BLaER1 treated with 17β-estradiol and CSF1 and Interleukin-3, amounts not matched to agents 10 nM and 100 nM (cell line): ENCODE measurements around the gene KIT.

Source experiments
- H3K27ac ChIP-seq, 11 experiments: shearing (Covaris generic); formaldehyde crosslinking; 2 replicates each; pipeline ENCODE4 v1.8.1; 2022
- H3K27me3 ChIP-seq, 11 experiments: shearing (Covaris generic); formaldehyde crosslinking; 2 replicates each; pipeline ENCODE4 v1.8.1; 2022
- H3K36me3 ChIP-seq, 11 experiments: shearing (Covaris generic); formaldehyde crosslinking; 2 replicates each; pipeline ENCODE4 v1.8.1; 2022
- H3K4me1 ChIP-seq, 10 experiments: shearing (Covaris generic); formaldehyde crosslinking; 2 replicates each; pipeline ENCODE4 v1.8.1; 2022
- H3K4me2 ChIP-seq, 11 experiments: shearing (Covaris generic); formaldehyde crosslinking; 2 replicates each; pipeline ENCODE4 v1.8.1; 2022
- H3K4me3 ChIP-seq, 10 experiments: shearing (Covaris generic); formaldehyde crosslinking; 2 replicates each; pipeline ENCODE4 v1.8.1; 2022
- H3K9ac ChIP-seq, 11 experiments: shearing (Covaris generic); formaldehyde crosslinking; 2 replicates each; pipeline ENCODE4 v1.8.1; 2022
- H3K9me3 ChIP-seq, 11 experiments: shearing (Covaris generic); formaldehyde crosslinking; replicated peaks in 1 of 11; 2 replicates each; pipeline ENCODE4 v1.8.1; 2022
- H4K20me1 ChIP-seq, 11 experiments: shearing (Covaris generic); formaldehyde crosslinking; 2 replicates each; pipeline ENCODE4 v1.8.1; 2022
- Cebpa-rat ChIP-seq, 11 experiments: shearing (Covaris generic); IDR thresholded peaks; 2 replicates each; pipeline ENCODE4 v1.8.1; 2022

Gene KIT

GRCh38 chr4:54708339-54709279, 50.9 kb downstream of the KIT start:
- Histone ChIP-seq H3K27me3 (no peaks in the 10 kb centered on the region), H3K4me3 (no peak overlapping the region), H3K4me2 (peak overlapping the region in 2 of 11 experiments; percentile 20 to 34; a peak in 3 of 22 replicates), H3K4me1 (peaks cover 0 to 11% (median 3%) of the 10 kb centered on the region in 10 experiments; a peak in 5 of 20 replicates), H3K27ac (no peak overlapping the region), H3K36me3 (peaks cover 0 to 5% (median 0%) of the 10 kb centered on the region in 11 experiments; a peak in 1 of 22 replicates), H3K9ac (no peak overlapping the region), H4K20me1 (no peaks in the 10 kb centered on the region), H3K9me3 (peaks cover 0 to 7% (median 0%) of the 10 kb centered on the region in 11 experiments; a peak in 4 of 22 replicates)
- TF ChIP-seq Cebpa-rat (IDR thresholded peaks at IDR 0.05): peak in 4 of 11 experiments; percentile 17 to 84 (median 50); a peak in 8 of 22 replicates

DNA sequence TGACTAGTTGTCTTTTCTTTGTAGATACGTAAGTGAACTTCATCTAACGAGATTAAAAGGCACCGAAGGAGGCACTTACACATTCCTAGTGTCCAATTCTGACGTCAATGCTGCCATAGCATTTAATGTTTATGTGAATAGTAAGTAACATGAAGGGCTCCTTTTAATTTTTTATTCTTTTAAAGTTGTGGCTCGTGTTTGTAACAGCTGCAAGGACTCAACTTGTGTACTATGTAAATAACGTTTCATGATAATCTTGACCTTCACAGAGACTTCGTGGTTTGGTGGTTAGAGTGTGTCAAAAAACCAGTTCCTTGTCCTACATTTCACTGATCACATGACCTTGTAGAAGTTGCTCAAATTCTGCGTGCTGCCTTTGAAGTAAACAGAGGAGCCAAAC, 51.6 kb downstream of the KIT start:
- TF ChIP-seq Cebpa-rat (IDR thresholded peaks at IDR 0.05): no peak
- H3K4me3 ChIP-seq: no peak overlapping the region
- H3K4me1 ChIP-seq: peaks cover 0 to 11% (median 3%) of the 10 kb centered on the region in 10 experiments; a peak in 5 of 20 replicates
- no peaks in the 10 kb centered on the region for H4K20me1 ChIP-seq
- H3K9ac ChIP-seq: no peak overlapping the region
- H3K36me3 ChIP-seq: no peaks in the 10 kb centered on the region
- peaks cover 0 to 7% (median 0%) of the 10 kb centered on the region in 11 experiments; a peak in 4 of 22 replicates for H3K9me3 ChIP-seq
- H3K4me2 ChIP-seq: peak overlapping the region in 8 of 11 experiments; percentile 1 to 34 (median 20); a peak in 7 of 22 replicates
- H3K27ac ChIP-seq: no peak overlapping the region
- no peaks in the 10 kb centered on the region for H3K27me3 ChIP-seq

GRCh38 chr4:54712206-54712605, 54.4 kb downstream of the KIT start:
- TF ChIP-seq Cebpa-rat (IDR thresholded peaks at IDR 0.05): no peak
- H3K27me3 ChIP-seq: no peaks in the 10 kb centered on the region

GRCh38 chr4:54714631-54715030, 56.9 kb downstream of the KIT start:
- no peaks in the 10 kb centered on the region for H4K20me1 ChIP-seq
- H3K4me3 ChIP-seq: no peak overlapping the region
- H3K9me3 ChIP-seq: peaks cover 0 to 7% (median 0%) of the 10 kb centered on the region in 11 experiments; a peak in 3 of 22 replicates
- no peak overlapping the region for H3K9ac ChIP-seq
- H3K36me3 ChIP-seq: no peaks in the 10 kb centered on the region
- no peaks in the 10 kb centered on the region for H3K27me3 ChIP-seq
- no peak overlapping the region for H3K4me2 ChIP-seq
- TF ChIP-seq Cebpa-rat (IDR thresholded peaks at IDR 0.05): no peak
- H3K4me1 ChIP-seq: peaks cover 0 to 6% (median 1%) of the 10 kb centered on the region in 10 experiments; a peak in 4 of 20 replicates
- H3K27ac ChIP-seq: no peak overlapping the region

More at GRCh38 chr4:54712206-54712605, 54.4 kb downstream of the KIT start:
- Histone ChIP-seq H3K4me1 (peaks cover 0 to 11% (median 3%) of the 10 kb centered on the region in 10 experiments; a peak in 5 of 20 replicates), H3K4me3 (no peak overlapping the region), H3K9me3 (peaks cover 0 to 7% (median 0%) of the 10 kb centered on the region in 11 experiments; a peak in 4 of 22 replicates), H3K9ac (no peak overlapping the region), H3K27ac (no peak overlapping the region), H3K36me3 (no peaks in the 10 kb centered on the region), H3K4me2 (no peak overlapping the region), H4K20me1 (no peaks in the 10 kb centered on the region)

- Histone ChIP-seq H4K20me1 (no peaks in the 10 kb centered on the region), H3K4me2 (no peak overlapping the region), H3K27me3 (no peaks in the 10 kb centered on the region), H3K27ac (no peak overlapping the region), H3K9me3 (no peaks in the 10 kb centered on the region), H3K4me1 (no peaks in the 10 kb centered on the region), H3K4me3 (no peak overlapping the region), H3K36me3 (no peaks in the 10 kb centered on the region), H3K9ac (no peak overlapping the region)
- TF ChIP-seq Cebpa-rat (IDR thresholded peaks at IDR 0.05): no peak
These were observed 58.8 kb downstream of the KIT start for GRCh38 chr4:54716478-54717065.

GRCh38 chr4:54717694-54718093, 59.9 kb downstream of the KIT start:
- H3K4me2 ChIP-seq: no peak overlapping the region
- no peak for TF ChIP-seq Cebpa-rat (IDR thresholded peaks at IDR 0.05)
- no peaks in the 10 kb centered on the region for H4K20me1 ChIP-seq
- H3K27ac ChIP-seq: no peak overlapping the region
- no peaks in the 10 kb centered on the region for H3K27me3 ChIP-seq
- no peaks in the 10 kb centered on the region for H3K9me3 ChIP-seq
- H3K4me3 ChIP-seq: no peak overlapping the region
- H3K36me3 ChIP-seq: no peaks in the 10 kb centered on the region
- no peak overlapping the region for H3K9ac ChIP-seq
- no peaks in the 10 kb centered on the region for H3K4me1 ChIP-seq

DNA sequence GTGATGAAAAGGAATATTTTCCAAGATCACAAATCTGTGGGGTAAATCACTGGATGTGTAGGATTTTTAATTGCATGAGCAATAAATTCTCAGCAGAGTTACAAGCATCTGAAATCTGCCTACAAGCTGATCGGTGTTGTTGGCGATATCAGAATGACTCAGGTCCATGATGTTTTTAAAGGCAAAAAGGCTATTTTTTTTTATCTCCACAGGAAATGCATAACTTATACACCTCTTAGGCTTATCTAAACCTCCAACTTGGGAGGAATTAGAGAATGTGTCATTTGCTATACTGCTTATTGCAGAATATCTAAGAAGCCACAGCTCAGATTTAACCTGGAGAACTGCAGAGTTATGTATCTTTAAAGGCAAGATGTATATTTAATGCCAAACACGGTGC, 61.6 kb downstream of the KIT start:
- Histone ChIP-seq H3K27me3 (no peaks in the 10 kb centered on the region), H3K4me3 (no peak overlapping the region), H3K4me2 (no peak overlapping the region), H3K4me1 (no peaks in the 10 kb centered on the region), H3K36me3 (no peaks in the 10 kb centered on the region), H3K9me3 (no peaks in the 10 kb centered on the region), H3K27ac (no peak overlapping the region), H3K9ac (no peak overlapping the region), H4K20me1 (no peaks in the 10 kb centered on the region)
- no peak for TF ChIP-seq Cebpa-rat (IDR thresholded peaks at IDR 0.05)

GRCh38 chr4:54723220-54723619, 65.5 kb downstream of the KIT start:
- Histone ChIP-seq H3K4me2 (no peak overlapping the region), H3K36me3 (peaks cover 0 to 4% (median 0%) of the 10 kb centered on the region in 11 experiments; a peak in 1 of 22 replicates), H4K20me1 (no peaks in the 10 kb centered on the region), H3K4me3 (no peak overlapping the region), H3K4me1 (no peaks in the 10 kb centered on the region), H3K9ac (no peak overlapping the region; a peak in 1 of 22 replicates), H3K27me3 (no peaks in the 10 kb centered on the region), H3K9me3 (no peaks in the 10 kb centered on the region), H3K27ac (no peak overlapping the region)
- no peak for TF ChIP-seq Cebpa-rat (IDR thresholded peaks at IDR 0.05)

GRCh38 chr4:54723820-54724219, 66.1 kb downstream of the KIT start:
- no peak for TF ChIP-seq Cebpa-rat (IDR thresholded peaks at IDR 0.05)
- Histone ChIP-seq H4K20me1 (no peaks in the 10 kb centered on the region), H3K27ac (no peak overlapping the region), H3K9me3 (no peaks in the 10 kb centered on the region), H3K27me3 (no peaks in the 10 kb centered on the region), H3K4me2 (no peak overlapping the region), H3K9ac (no peak overlapping the region), H3K4me3 (no peak overlapping the region), H3K4me1 (no peaks in the 10 kb centered on the region), H3K36me3 (peaks cover 0 to 4% (median 0%) of the 10 kb centered on the region in 11 experiments; a peak in 1 of 22 replicates)
